H1 (cell line): ENCODE data around the gene SOX6. TPM values are rescaled to one million over a fixed set of nuclear protein-coding genes. Genes with fewer than 3 reads are reported as not detected.

Experiments
- CTCF ChIA-PET: fragments of 300-600 bp; sonication (Branson Sonifier 250); formaldehyde crosslinking; loops from one replicate; lab custom pipeline; 2021; ENCODE audit not compliant: partially characterized antibody; lab: Charles Lee
- POLR2A ChIA-PET: fragments of 300-600 bp; sonication (Branson Sonifier 250); formaldehyde crosslinking; loops from one replicate; lab custom pipeline; 2021; ENCODE audit warnings: inconsistent platforms; ENCODE audit not compliant: partially characterized antibody; lab: Charles Lee
- DNase-seq, 2 experiments: peaks; one replicate each; pipeline versions ENCODE4 v3.0.0 to v3.0.0-alpha.2; 2010 to 2022; ENCODE audit warnings: low spot score in 2 of 2, low read depth in 1 of 2, mixed read lengths in 1 of 2
- FAIRE-seq: peaks from 2 replicates; lab custom pipeline; 2011; peaks lifted over from hg19 to GRCh38; lab: Jason Lieb, UNC
- H2AFZ ChIP-seq: 2 replicates; pipeline ENCODE4 v1.8.1; 2012; ENCODE audit warnings: low read length, inconsistent platforms
- H2AK5ac ChIP-seq: 2 replicates; pipeline ENCODE4 v1.6.1; 2013; ENCODE audit warnings: low read depth, low read length
- H2BK120ac ChIP-seq: replicated peaks from 2 replicates; pipeline ENCODE3; 2013; ENCODE audit warnings: low read depth, low read length, inconsistent platforms
- H2BK12ac ChIP-seq: 2 replicates; pipeline ENCODE4 v1.6.1; 2013; ENCODE audit warnings: low read depth, low read length
- H2BK15ac ChIP-seq: 2 replicates; pipeline ENCODE4 v1.6.1; 2013; ENCODE audit warnings: low read length
- H2BK20ac ChIP-seq: 2 replicates; pipeline ENCODE4 v1.6.1; 2013; ENCODE audit warnings: low read length
- H2BK5ac ChIP-seq: 2 replicates; pipeline ENCODE4 v1.6.1; 2013; ENCODE audit warnings: low read depth, low read length
- H3K14ac ChIP-seq: 2 replicates; pipeline ENCODE4 v1.6.1; 2013; ENCODE audit warnings: inconsistent platforms; ENCODE audit not compliant: insufficient read length
- H3K18ac ChIP-seq: 2 replicates; pipeline ENCODE4 v1.6.1; 2013; ENCODE audit warnings: low read length; ENCODE audit errors: extremely low read depth
- H3K23ac ChIP-seq: 2 replicates; pipeline ENCODE4 v1.6.1; 2013; ENCODE audit warnings: inconsistent platforms; ENCODE audit not compliant: insufficient read length
- H3K23me2 ChIP-seq: 2 replicates; pipeline ENCODE4 v1.6.1; 2013; ENCODE audit warnings: low read depth, low read length
- H3K27ac ChIP-seq: 2 replicates; pipeline ENCODE4 v1.6.1; 2011; ENCODE audit warnings: low read depth, low read length, inconsistent platforms
- H3K27me3 ChIP-seq, 4 experiments: replicated peaks in 1 of 4; 1 replicate in 1 of 4; 2 replicates in 3 of 4; pipeline versions ENCODE4 v1.6.1 to v1.8.1; 2011 to 2013; ENCODE audit warnings: low read length in 3 of 4, mild to moderate bottlenecking in 3 of 4, inconsistent platforms in 2 of 4, mixed read lengths in 2 of 4, moderate library complexity in 1 of 4; ENCODE audit not compliant: control insufficient read depth in 3 of 4, insufficient read depth in 3 of 4; ENCODE audit errors: extremely low read depth in 1 of 4
- H3K36me3 ChIP-seq, 4 experiments: 2 replicates each; pipeline versions ENCODE4 v1.6.1 to v1.8.1; 2011 to 2013; ENCODE audit warnings: mild to moderate bottlenecking in 4 of 4, low read length in 3 of 4, moderate library complexity in 2 of 4, control low read depth in 1 of 4, inconsistent platforms in 1 of 4; ENCODE audit not compliant: insufficient read depth in 4 of 4, control insufficient read depth in 2 of 4
- H3K4ac ChIP-seq: replicated peaks from 2 replicates; pipeline ENCODE3; 2013; ENCODE audit warnings: low read length, low read depth, mixed read lengths, inconsistent platforms; ENCODE audit not compliant: insufficient read length
- H3K4me1 ChIP-seq, 4 experiments: replicated peaks in 1 of 4; 1 replicate in 1 of 4; 2 replicates in 3 of 4; pipeline versions ENCODE4 v1.6.1 to v1.8.1; 2011 to 2013; ENCODE audit warnings: low read length in 3 of 4, inconsistent platforms in 2 of 4, mixed read lengths in 1 of 4; ENCODE audit not compliant: insufficient read depth in 4 of 4, control insufficient read depth in 3 of 4
- H3K4me2 ChIP-seq, 2 experiments: 2 replicates each; pipeline versions ENCODE4 v1.6.1 to v1.8.1; 2011 to 2013; ENCODE audit warnings: low read depth in 2 of 2, low read length in 2 of 2, control low read depth in 1 of 2, inconsistent platforms in 1 of 2, mild to moderate bottlenecking in 1 of 2; ENCODE audit not compliant: insufficient read depth in 1 of 2
- H3K4me3 ChIP-seq, 4 experiments: fragments of 200-600, 300-600 bp in 1 of 4; sonication (generic), shearing (Covaris generic), sonication (Bioruptor Twin) in 1 of 4; 2 replicates each; pipeline versions ENCODE4 v1.5.1 to v1.8.1; 2011 to 2016; ENCODE audit warnings: low read length in 4 of 4, low read depth in 3 of 4, control low read depth in 2 of 4, inconsistent platforms in 2 of 4, mild to moderate bottlenecking in 2 of 4, mixed read lengths in 1 of 4, moderate library complexity in 1 of 4; ENCODE audit not compliant: insufficient read depth in 2 of 4; ENCODE audit errors: extremely low read depth in 1 of 4
- H3K56ac ChIP-seq: replicated peaks from 2 replicates; pipeline ENCODE3; 2013; ENCODE audit warnings: low read depth, mild to moderate bottlenecking, mixed read lengths, low read length, inconsistent platforms; ENCODE audit not compliant: insufficient read length
- H3K79me1 ChIP-seq: 2 replicates; pipeline ENCODE4 v1.6.1; 2013; ENCODE audit warnings: low read depth, low read length, control low read depth
- H3K79me2 ChIP-seq, 2 experiments: 2 replicates each; pipeline versions ENCODE4 v1.6.1 to v1.8.1; 2012 to 2013; ENCODE audit warnings: low read length in 2 of 2, mild to moderate bottlenecking in 2 of 2, inconsistent platforms in 1 of 2; ENCODE audit not compliant: insufficient read depth in 2 of 2, control insufficient read depth in 1 of 2
- H3K9ac ChIP-seq, 4 experiments: replicated peaks in 1 of 4; 1 replicate in 1 of 4; 2 replicates in 3 of 4; pipeline versions ENCODE4 v1.6.1 to v1.8.1; 2011 to 2013; ENCODE audit warnings: low read depth in 3 of 4, low read length in 3 of 4, control low read depth in 2 of 4, mild to moderate bottlenecking in 2 of 4, moderate library complexity in 2 of 4, inconsistent platforms in 1 of 4; ENCODE audit errors: extremely low read depth in 1 of 4
- H3K9me3 ChIP-seq, 2 experiments: 2 replicates each; pipeline versions ENCODE4 v1.6.1 to v1.8.1; 2012 to 2013; ENCODE audit warnings: mild to moderate bottlenecking in 2 of 2, moderate library complexity in 2 of 2, control low read depth in 1 of 2, inconsistent platforms in 1 of 2, low read depth in 1 of 2, low read length in 1 of 2, mixed read lengths in 1 of 2; ENCODE audit not compliant: insufficient read depth in 2 of 2
- H4K20me1 ChIP-seq, 2 experiments: replicated peaks in 1 of 2; 2 replicates each; pipeline versions ENCODE3 to v1.8.1; 2011 to 2013; ENCODE audit warnings: inconsistent platforms in 2 of 2, low read length in 2 of 2, mild to moderate bottlenecking in 1 of 2; ENCODE audit not compliant: insufficient read depth in 2 of 2, control insufficient read depth in 1 of 2
- H4K5ac ChIP-seq: 2 replicates; pipeline ENCODE4 v1.6.1; 2013; ENCODE audit warnings: low read length, low read depth, mixed read lengths, inconsistent platforms; ENCODE audit not compliant: insufficient read length
- H4K8ac ChIP-seq: 2 replicates; pipeline ENCODE4 v1.8.0; 2013; ENCODE audit warnings: mild to moderate bottlenecking, moderate library complexity, low read length, inconsistent platforms; ENCODE audit not compliant: insufficient read depth; ENCODE audit errors: extremely low read depth
- H4K91ac ChIP-seq: replicated peaks from 2 replicates; pipeline ENCODE3; 2013; ENCODE audit warnings: low read length, mixed read lengths, inconsistent platforms; ENCODE audit not compliant: insufficient read length
- BACH1 ChIP-seq: IDR thresholded peaks from 2 replicates; pipeline ENCODE4 v1.6.1; 2012; ENCODE audit warnings: low read length, improper control_type of control experiment
- BCL11A ChIP-seq, 2 experiments: IDR thresholded peaks; one replicate each; pipeline ENCODE4 v1.6.1; 2011; ENCODE audit warnings: low read depth in 2 of 2, low read length in 2 of 2, mild to moderate bottlenecking in 2 of 2
- FOSL1 ChIP-seq: IDR thresholded peaks from 2 replicates; pipeline ENCODE4 v1.6.1; 2011; ENCODE audit warnings: mild to moderate bottlenecking, low read depth, low read length, moderate library complexity; ENCODE audit not compliant: insufficient read depth
- JUN ChIP-seq: IDR thresholded peaks from 2 replicates; pipeline ENCODE4 v1.6.1; 2011; ENCODE audit warnings: low read depth, mild to moderate bottlenecking, improper control_type of control experiment, low read length
- YY1 ChIP-seq: IDR thresholded peaks from 2 replicates; pipeline ENCODE4 v1.6.1; 2011; ENCODE audit warnings: low read depth, mild to moderate bottlenecking, low read length
- WGBS, 2 experiments: shearing (Covaris generic) in 1 of 2; methylation state at CpG; one replicate each; pipeline versions ENCODE4 v1.1.6 to v1.1.7; 2013 to 2015; ENCODE audit warnings: low lambda C conversion rate in 2 of 2, mixed read lengths in 2 of 2, inconsistent platforms in 1 of 2, low coverage in 1 of 2, missing lambda C conversion rate in 1 of 2; ENCODE audit not compliant: insufficient replicate concordance in 2 of 2, insufficient coverage in 1 of 2, insufficient read length in 1 of 2; ENCODE audit errors: extremely low coverage in 1 of 2, missing lambda C conversion rate in 1 of 2; 5-methylcytosine and 5-hydroxymethylcytosine counted together
- polyA plus RNA-seq, 7 experiments: library from polyadenylated mRNA; depleted of rRNA in 3 of 7; stranded (reverse) in 5 of 7; unstranded in 2 of 7; fragments of >200 nt in 5 of 7; fragments of 200-250 nt in 2 of 7; gene quantifications; 1 replicate in 5 of 7; 2 replicates in 1 of 7; 4 replicates in 1 of 7; pipeline versions ENCODE4 v1.2.1 to v1.2.3, GENCODE V29; 2011 to 2013; ENCODE audit warnings: missing spikeins in 2 of 7, mixed read lengths in 2 of 7
- total RNA-seq: library from RNA; stranded (reverse); fragmentation: NEBNext Ultra II Directional; extraction: Animal tissue kit (Norgen Biotek cat#: 25700); gene quantifications from 2 replicates; pipeline ENCODE4 v1.2.1, GENCODE V29; 2021

The SOX6 gene
- total and polyA plus RNA-seq, 2 of the 8 experiments (the other 6 are each of a cell fraction or from before 2014, with no cell fraction given): 0.09 TPM; not detected in 1

DNA sequence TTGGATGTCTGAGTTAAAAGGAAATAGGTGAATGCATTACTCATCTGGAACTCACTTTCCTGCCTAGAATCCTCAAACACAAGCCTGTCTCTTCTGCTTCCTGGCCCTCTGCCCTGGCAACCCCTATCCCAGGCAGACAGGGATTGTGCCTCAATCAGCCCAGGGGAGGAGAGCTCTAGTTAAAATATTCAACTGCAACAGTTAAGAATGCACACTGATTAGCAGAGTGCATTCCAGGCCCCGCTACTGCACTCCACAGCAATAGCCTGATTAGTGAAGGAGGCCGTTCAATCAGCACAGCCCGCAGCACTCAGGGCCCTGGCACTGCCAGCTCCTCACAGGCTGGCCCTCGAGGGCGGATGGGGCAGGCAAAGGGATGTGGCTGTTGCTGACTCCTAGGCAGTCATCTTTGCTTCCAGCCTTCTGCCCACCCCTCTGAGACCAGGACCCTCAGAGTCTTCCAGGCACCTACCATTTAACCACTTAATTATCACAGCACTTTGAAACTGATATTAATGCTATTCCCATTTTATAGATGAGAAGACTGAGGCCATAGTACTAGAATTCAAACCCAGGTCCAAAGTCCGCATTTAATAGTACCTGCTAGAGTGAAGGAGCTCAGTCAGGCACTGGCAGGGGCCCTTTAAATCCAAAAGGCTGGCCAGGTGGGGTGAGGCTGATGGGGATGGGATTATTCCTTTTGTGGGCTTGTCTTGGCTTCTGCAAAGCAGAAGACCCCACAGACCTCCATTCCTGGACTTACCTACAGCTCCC is 435.3 kb downstream of the SOX6 start:
- H3K27me3 ChIP-seq: no peaks in the 10 kb centered on the region; a peak in 1 of 7 replicates
- H2BK120ac ChIP-seq: no peak overlapping the region
- H2BK12ac ChIP-seq: no peak overlapping the region
- WGBS, 2 experiments: 93% methylated on average over 6 of the region's 6 CpGs; no CpG with 5 or more reads in 1 of the 2 experiments
- H2AFZ ChIP-seq: no peak overlapping the region
- no peaks in the 10 kb centered on the region for H4K20me1 ChIP-seq
- no peak overlapping the region for H2BK15ac ChIP-seq
- no peak overlapping the region for H4K91ac ChIP-seq
- H2BK20ac ChIP-seq: no peak overlapping the region
- no peak overlapping the region for H3K4me2 ChIP-seq
- H3K4me1 ChIP-seq: no peaks in the 10 kb centered on the region
- no peak for FAIRE-seq
- no peak overlapping the region for H3K14ac ChIP-seq
- H3K9me3 ChIP-seq: no peaks in the 10 kb centered on the region
- no peak overlapping the region for H4K5ac ChIP-seq
- no peak overlapping the region for H4K8ac ChIP-seq
- no peak overlapping the region for H3K56ac ChIP-seq
- DNase-seq: no peak
- no peak overlapping the region for H3K23ac ChIP-seq
- POLR2A ChIA-PET: no interaction called here
- H3K18ac ChIP-seq: no peak overlapping the region
- CTCF ChIA-PET: interaction anchor here (0.9 to 4.6 kb wide), 14 partner anchors 15 to 104 kb away, joined by 3 to 39 read pairs (median 4); no protein-coding TSS in a partner anchor
- H3K27ac ChIP-seq: no peak overlapping the region
- no peaks in the 10 kb centered on the region for H3K79me1 ChIP-seq
- H3K4ac ChIP-seq: no peak overlapping the region
- H3K4me3 ChIP-seq: no peak overlapping the region
- H2AK5ac ChIP-seq: no peak overlapping the region
- H3K9ac ChIP-seq: no peak overlapping the region
- no peaks in the 10 kb centered on the region for H3K36me3 ChIP-seq
- no peak overlapping the region for H2BK5ac ChIP-seq
- no peaks in the 10 kb centered on the region for H3K79me2 ChIP-seq
- no peaks in the 10 kb centered on the region for H3K23me2 ChIP-seq
- TF ChIP-seq FOSL1 (no peak), BACH1 (no peak), JUN (no peak), BCL11A (IDR thresholded peaks at IDR 0.05; ENCODE audit: low read depth in 2 of 2, low read length in 2 of 2) (no peak), YY1 (no peak)
